HepG2 (cell line): ENCODE measurements around the gene PLPP3. TPM values are rescaled to one million over a fixed set of nuclear protein-coding genes. Genes with fewer than 3 reads are reported as not detected.

ENCODE experiments used
- ASH2L ChIP-seq: fragments of 300-600, 200-600 bp; sonication (generic); IDR thresholded peaks from 2 replicates; pipeline ENCODE4 v1.7.0; 2017; ENCODE audit warnings: low read depth, mild to moderate bottlenecking, moderate library complexity, mixed read lengths, low read length; ENCODE audit not compliant: insufficient read length
- BORCS8-MEF2B ChIP-seq: sonication (generic); formaldehyde crosslinking; IDR thresholded peaks from 2 replicates; pipeline ENCODE4 v1.8.0; 2022; ENCODE audit warnings: mild to moderate bottlenecking, missing genetic modification reagents
- FOXK1 ChIP-seq: sonication (generic); formaldehyde crosslinking; IDR thresholded peaks from 2 replicates; pipeline ENCODE4 v1.4.0; 2020; ENCODE audit warnings: low read depth, missing genetic modification reagents, borderline replicate concordance
- HDAC6 ChIP-seq: fragments of 200-600 bp; sonication (generic); IDR thresholded peaks from 2 replicates; pipeline ENCODE4 v1.7.0; 2017; ENCODE audit warnings: mild to moderate bottlenecking, antibody characterized with exemption, low read length, low read depth
- KDM6A ChIP-seq: IDR thresholded peaks from 2 replicates; pipeline ENCODE4 v1.6.1; 2016; ENCODE audit warnings: low read depth
- MAF1 ChIP-seq: sonication (generic); formaldehyde crosslinking; IDR thresholded peaks from 2 replicates; pipeline ENCODE4 v1.5.0; 2020; ENCODE audit warnings: missing genetic modification reagents, borderline replicate concordance
- RFX3 ChIP-seq: IDR thresholded peaks from 2 replicates; pipeline ENCODE4 v1.6.1; 2016; ENCODE audit warnings: missing biosample characterization, missing genetic modification reagents
- SPEN ChIP-seq: sonication (generic); formaldehyde crosslinking; IDR thresholded peaks from 2 replicates; pipeline ENCODE4 v1.5.1; 2020; ENCODE audit warnings: low read depth, mild to moderate bottlenecking, missing genetic modification reagents
- ZMYM2 ChIP-seq: sonication (generic); formaldehyde crosslinking; IDR thresholded peaks from 2 replicates; pipeline ENCODE4 v1.8.0; 2022; ENCODE audit warnings: mild to moderate bottlenecking, missing genetic modification reagents
- ZNF124 ChIP-seq: sonication (generic); formaldehyde crosslinking; IDR thresholded peaks from 2 replicates; pipeline ENCODE4 v1.4.0; 2020; ENCODE audit warnings: missing genetic modification reagents
- ZNF567 ChIP-seq: sonication (generic); formaldehyde crosslinking; IDR thresholded peaks from 2 replicates; pipeline ENCODE4 v1.8.1; 2023; ENCODE audit warnings: mild to moderate bottlenecking, missing genetic modification reagents, borderline replicate concordance
- ZNF678 ChIP-seq: sonication (generic); formaldehyde crosslinking; IDR thresholded peaks from 2 replicates; pipeline ENCODE4 v1.4.0; 2020; ENCODE audit warnings: mild to moderate bottlenecking, missing genetic modification reagents
- ZNF703 ChIP-seq: sonication (generic); formaldehyde crosslinking; IDR thresholded peaks from 2 replicates; pipeline ENCODE4 v1.5.1; 2020; ENCODE audit warnings: missing genetic modification reagents, mild to moderate bottlenecking, moderate library complexity, borderline replicate concordance
- ZNF772 ChIP-seq: sonication (generic); formaldehyde crosslinking; IDR thresholded peaks from 2 replicates; pipeline ENCODE4 v1.5.0; 2020; ENCODE audit warnings: mild to moderate bottlenecking, missing genetic modification reagents
- ZNF776 ChIP-seq: sonication (generic); formaldehyde crosslinking; IDR thresholded peaks from 2 replicates; pipeline ENCODE4 v1.4.0; 2020; ENCODE audit warnings: mild to moderate bottlenecking, missing genetic modification reagents
- polyA plus RNA-seq, 8 experiments: library from polyadenylated mRNA; depleted of rRNA in 3 of 8; stranded (reverse) in 7 of 8; unstranded in 1 of 8; fragments of >200 nt; fragmentation: Illumina TruSeq in 4 of 8; extraction: Trizol in 4 of 8; gene quantifications; 2 replicates each; pipeline versions ENCODE4 v1.2.1 to v1.2.3, GENCODE V29; 2011 to 2016; ENCODE audit warnings: low read depth in 4 of 8, missing spikeins in 1 of 8, mixed read lengths in 1 of 8; ENCODE audit not compliant: insufficient read depth in 1 of 8
- total RNA-seq, 5 experiments: library from RNA; depleted of rRNA; stranded (reverse); fragments of >200 nt; fragmentation: Illumina TruSeq; extraction: Trizol; gene quantifications; 2 replicates each; pipeline ENCODE4 v1.2.3, GENCODE V29; 2016; ENCODE audit warnings: low read depth in 1 of 5
- TF ChIP-seq, protein P1 (sequence below): sonication (generic); formaldehyde crosslinking; IDR thresholded peaks from 2 replicates; pipeline ENCODE4 v1.4.0; 2020; ENCODE audit warnings: missing genetic modification reagents
- TF ChIP-seq, protein P2 (sequence below): sonication (generic); formaldehyde crosslinking; IDR thresholded peaks from 2 replicates; pipeline ENCODE4 v1.4.0; 2020; ENCODE audit warnings: missing genetic modification reagents
- TF ChIP-seq, protein P3 (sequence below): sonication (generic); formaldehyde crosslinking; IDR thresholded peaks from 2 replicates; pipeline ENCODE4 v1.8.0; 2022; ENCODE audit warnings: mild to moderate bottlenecking, missing genetic modification reagents, borderline replicate concordance
- TF ChIP-seq, protein P4 (sequence below): sonication (generic); formaldehyde crosslinking; IDR thresholded peaks from 2 replicates; pipeline ENCODE4 v1.5.1; 2020; ENCODE audit warnings: mild to moderate bottlenecking, missing genetic modification reagents, borderline replicate concordance
- TF ChIP-seq, protein P5 (sequence below): IDR thresholded peaks from 2 replicates; pipeline ENCODE4 v1.6.1; 2012; ENCODE audit warnings: inconsistent platforms
- TF ChIP-seq, protein P6 (sequence below): sonication (generic); formaldehyde crosslinking; IDR thresholded peaks from 2 replicates; pipeline ENCODE4 v1.8.0; 2022; ENCODE audit warnings: mild to moderate bottlenecking, missing genetic modification reagents, moderate library complexity

The PLPP3 gene
- total and polyA plus RNA-seq, 2 of the 13 experiments (the other 11 are each of a cell fraction or from before 2014, with no cell fraction given): 49.7 to 65.8 TPM

DNA sequence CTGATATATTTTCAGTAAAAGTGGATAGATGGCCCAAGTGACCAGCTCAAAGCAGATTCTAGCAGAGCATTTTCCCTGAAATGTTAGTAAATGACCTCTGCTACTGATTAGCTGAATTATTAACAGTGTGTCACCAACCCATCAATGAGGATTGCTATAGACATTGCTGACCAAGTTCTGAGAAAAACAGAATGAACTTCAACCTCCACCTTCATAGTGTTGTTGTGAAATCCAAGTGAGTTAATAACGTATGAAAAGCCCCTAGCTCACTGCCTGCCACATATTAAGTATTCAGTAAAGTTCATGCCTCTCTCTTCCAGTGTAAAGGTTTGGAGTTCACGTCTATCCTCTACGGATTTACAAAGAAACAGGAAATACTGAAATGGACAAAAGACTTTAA is 15.8 kb downstream of the PLPP3 start (continued):
- TF ChIP-seq, protein P1, sequence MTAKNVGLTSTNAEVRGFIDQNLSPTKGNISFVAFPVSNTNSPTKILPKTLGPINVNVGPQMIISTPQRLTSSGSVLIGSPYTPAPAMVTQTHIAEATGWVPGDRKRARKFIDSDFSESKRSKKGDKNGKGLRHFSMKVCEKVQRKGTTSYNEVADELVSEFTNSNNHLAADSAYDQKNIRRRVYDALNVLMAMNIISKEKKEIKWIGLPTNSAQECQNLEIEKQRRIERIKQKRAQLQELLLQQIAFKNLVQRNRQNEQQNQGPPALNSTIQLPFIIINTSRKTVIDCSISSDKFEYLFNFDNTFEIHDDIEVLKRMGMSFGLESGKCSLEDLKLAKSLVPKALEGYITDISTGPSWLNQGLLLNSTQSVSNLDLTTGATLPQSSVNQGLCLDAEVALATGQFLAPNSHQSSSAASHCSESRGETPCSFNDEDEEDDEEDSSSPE (CRISPR knock-in tag): no peak
- TF ChIP-seq, protein P2, sequence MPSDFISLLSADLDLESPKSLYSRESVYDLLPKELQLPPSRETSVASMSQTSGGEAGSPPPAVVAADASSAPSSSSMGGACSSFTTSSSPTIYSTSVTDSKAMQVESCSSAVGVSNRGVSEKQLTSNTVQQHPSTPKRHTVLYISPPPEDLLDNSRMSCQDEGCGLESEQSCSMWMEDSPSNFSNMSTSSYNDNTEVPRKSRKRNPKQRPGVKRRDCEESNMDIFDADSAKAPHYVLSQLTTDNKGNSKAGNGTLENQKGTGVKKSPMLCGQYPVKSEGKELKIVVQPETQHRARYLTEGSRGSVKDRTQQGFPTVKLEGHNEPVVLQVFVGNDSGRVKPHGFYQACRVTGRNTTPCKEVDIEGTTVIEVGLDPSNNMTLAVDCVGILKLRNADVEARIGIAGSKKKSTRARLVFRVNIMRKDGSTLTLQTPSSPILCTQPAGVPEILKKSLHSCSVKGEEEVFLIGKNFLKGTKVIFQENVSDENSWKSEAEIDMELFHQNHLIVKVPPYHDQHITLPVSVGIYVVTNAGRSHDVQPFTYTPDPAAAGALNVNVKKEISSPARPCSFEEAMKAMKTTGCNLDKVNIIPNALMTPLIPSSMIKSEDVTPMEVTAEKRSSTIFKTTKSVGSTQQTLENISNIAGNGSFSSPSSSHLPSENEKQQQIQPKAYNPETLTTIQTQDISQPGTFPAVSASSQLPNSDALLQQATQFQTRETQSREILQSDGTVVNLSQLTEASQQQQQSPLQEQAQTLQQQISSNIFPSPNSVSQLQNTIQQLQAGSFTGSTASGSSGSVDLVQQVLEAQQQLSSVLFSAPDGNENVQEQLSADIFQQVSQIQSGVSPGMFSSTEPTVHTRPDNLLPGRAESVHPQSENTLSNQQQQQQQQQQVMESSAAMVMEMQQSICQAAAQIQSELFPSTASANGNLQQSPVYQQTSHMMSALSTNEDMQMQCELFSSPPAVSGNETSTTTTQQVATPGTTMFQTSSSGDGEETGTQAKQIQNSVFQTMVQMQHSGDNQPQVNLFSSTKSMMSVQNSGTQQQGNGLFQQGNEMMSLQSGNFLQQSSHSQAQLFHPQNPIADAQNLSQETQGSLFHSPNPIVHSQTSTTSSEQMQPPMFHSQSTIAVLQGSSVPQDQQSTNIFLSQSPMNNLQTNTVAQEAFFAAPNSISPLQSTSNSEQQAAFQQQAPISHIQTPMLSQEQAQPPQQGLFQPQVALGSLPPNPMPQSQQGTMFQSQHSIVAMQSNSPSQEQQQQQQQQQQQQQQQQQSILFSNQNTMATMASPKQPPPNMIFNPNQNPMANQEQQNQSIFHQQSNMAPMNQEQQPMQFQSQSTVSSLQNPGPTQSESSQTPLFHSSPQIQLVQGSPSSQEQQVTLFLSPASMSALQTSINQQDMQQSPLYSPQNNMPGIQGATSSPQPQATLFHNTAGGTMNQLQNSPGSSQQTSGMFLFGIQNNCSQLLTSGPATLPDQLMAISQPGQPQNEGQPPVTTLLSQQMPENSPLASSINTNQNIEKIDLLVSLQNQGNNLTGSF (CRISPR knock-in tag): no peak
- TF ChIP-seq ZNF124 (CRISPR knock-in tag): 0 out of 2 replicates have a peak, but pooled peaks have one; percentile 20
- TF ChIP-seq, protein P3, sequence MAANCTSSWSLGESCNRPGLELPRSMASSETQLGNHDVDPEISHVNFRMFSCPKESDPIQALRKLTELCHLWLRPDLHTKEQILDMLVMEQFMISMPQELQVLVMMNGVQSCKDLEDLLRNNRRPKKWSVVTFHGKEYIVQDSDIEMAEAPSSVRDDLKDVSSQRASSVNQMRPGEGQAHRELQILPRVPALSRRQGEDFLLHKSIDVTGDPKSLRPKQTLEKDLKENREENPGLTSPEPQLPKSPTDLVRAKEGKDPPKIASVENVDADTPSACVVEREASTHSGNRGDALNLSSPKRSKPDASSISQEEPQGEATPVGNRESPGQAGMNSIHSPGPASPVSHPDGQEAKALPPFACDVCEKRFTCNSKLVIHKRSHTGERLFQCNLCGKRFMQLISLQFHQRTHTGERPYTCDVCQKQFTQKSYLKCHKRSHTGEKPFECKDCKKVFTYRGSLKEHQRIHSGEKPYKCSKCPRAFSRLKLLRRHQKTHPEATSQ (CRISPR knock-in tag): no peak
- TF ChIP-seq, protein P4, sequence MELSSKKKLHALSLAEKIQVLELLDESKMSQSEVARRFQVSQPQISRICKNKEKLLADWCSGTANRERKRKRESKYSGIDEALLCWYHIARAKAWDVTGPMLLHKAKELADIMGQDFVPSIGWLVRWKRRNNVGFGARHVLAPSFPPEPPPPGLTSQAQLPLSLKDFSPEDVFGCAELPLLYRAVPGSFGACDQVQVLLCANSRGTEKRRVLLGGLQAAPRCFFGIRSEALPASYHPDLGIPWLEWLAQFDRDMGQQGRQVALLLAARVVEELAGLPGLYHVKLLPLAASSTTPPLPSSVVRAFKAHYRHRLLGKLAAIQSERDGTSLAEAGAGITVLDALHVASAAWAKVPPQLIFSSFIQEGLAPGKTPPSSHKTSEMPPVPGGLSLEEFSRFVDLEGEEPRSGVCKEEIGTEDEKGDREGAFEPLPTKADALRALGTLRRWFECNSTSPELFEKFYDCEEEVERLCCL (CRISPR knock-in tag): no peak
- peak; percentile 15; the same call in 1 of the 2 replicates for TF ChIP-seq FOXK1 (CRISPR knock-in tag)
- TF ChIP-seq ZNF567 (CRISPR knock-in tag): no peak
- no peak for TF ChIP-seq ZNF776 (CRISPR knock-in tag)
- no peak for TF ChIP-seq SPEN
- no peak for TF ChIP-seq ZMYM2
- peak; percentile 43 for TF ChIP-seq ASH2L
- TF ChIP-seq ZNF678 (CRISPR knock-in tag): no peak
- no peak for TF ChIP-seq HDAC6
- TF ChIP-seq RFX3 (CRISPR knock-in tag): no peak
- no peak for TF ChIP-seq ZNF772 (CRISPR knock-in tag)
- TF ChIP-seq, protein P5, sequence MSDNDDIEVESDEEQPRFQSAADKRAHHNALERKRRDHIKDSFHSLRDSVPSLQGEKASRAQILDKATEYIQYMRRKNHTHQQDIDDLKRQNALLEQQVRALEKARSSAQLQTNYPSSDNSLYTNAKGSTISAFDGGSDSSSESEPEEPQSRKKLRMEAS: no peak
- TF ChIP-seq BORCS8-MEF2B: no peak
- TF ChIP-seq MAF1 (CRISPR knock-in tag): no peak
- TF ChIP-seq ZNF703 (CRISPR knock-in tag): no peak
- TF ChIP-seq, protein P6, sequence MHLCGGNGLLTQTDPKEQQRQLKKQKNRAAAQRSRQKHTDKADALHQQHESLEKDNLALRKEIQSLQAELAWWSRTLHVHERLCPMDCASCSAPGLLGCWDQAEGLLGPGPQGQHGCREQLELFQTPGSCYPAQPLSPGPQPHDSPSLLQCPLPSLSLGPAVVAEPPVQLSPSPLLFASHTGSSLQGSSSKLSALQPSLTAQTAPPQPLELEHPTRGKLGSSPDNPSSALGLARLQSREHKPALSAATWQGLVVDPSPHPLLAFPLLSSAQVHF: no peak
- peak; percentile 66; the same call in 1 of the 2 replicates for TF ChIP-seq KDM6A (CRISPR knock-in tag)
